HG03442 (cell line): ENCODE measurements around the gene MPST.

Experiments
- ATAC-seq: cut with Tn5 transposase; IDR thresholded peaks from one replicate; pipeline ENCODE4 v1.9.1; 2021; ENCODE audit warnings: mild to moderate bottlenecking, moderate library complexity; ENCODE audit not compliant: unreplicated experiment

Gene MPST

GRCh38 chr22:37075822-37076433, 56.4 kb downstream of the MPST start:
- no peak for ATAC-seq

GRCh38 chr22:37077802-37078448, 58.4 kb downstream of the MPST start:
- no peak for ATAC-seq

GRCh38 chr22:37079158-37079557, 59.6 kb downstream of the MPST start:
- ATAC-seq, result no peak
